ENCODE results near the gene FAM174C. TPM values are rescaled to one million over a fixed set of nuclear protein-coding genes. Genes with fewer than 3 reads are reported as not detected.
A peak's percentile ranks its signal among the peaks of the same experiment; 100 is the strongest.

FAM174C gene
- total RNA-seq, 4 donors from 2014 or later = 14.2 to 42.2 (median 21.8) TPM

GRCh38 chr19:1259876-1260748, 15.2 kb upstream of the FAM174C start:
- 0 to 14% methylated on average over 1 to 4 of the region's 33 CpGs for WGBS, 2 donors (ENCODE audit: low coverage in 1 of 2)
- H3K27me3 ChIP-seq = no peaks in the 10 kb centered on the region
- H3K9me3 ChIP-seq = no peaks in the 10 kb centered on the region
- peaks cover 1 to 33% of the 10 kb centered on the region in 2 donors for H3K36me3 ChIP-seq
- peak overlapping the region; percentile 48 to 100 (median 94) for H3K27ac ChIP-seq
- H3K4me3 ChIP-seq = peak overlapping the region in 1 of 2 donors; percentile 70
- ATAC-seq = no peak
- TF ChIP-seq POLR2A (IDR thresholded peaks at IDR 0.05) = peak in 1 of 2 donors; percentile 30
- no peak for TF ChIP-seq EP300 (IDR thresholded peaks at IDR 0.05)
- peak; percentile 59 for TF ChIP-seq POLR2AphosphoS5 (IDR thresholded peaks at IDR 0.05)
- H3K4me1 ChIP-seq = peaks cover 4 to 89% (median 56%) of the 10 kb centered on the region in 3 donors

GRCh38 chr19:1260749-1261537, 14.4 kb upstream of the FAM174C start:
- WGBS, 2 donors (ENCODE audit: low coverage in 1 of 2) = 1 to 2% methylated on average over 9 to 13 of the region's 83 CpGs
- Histone ChIP-seq H3K36me3 (peaks cover 0 to 24% of the 10 kb centered on the region in 2 donors), H3K9me3 (no peaks in the 10 kb centered on the region), H3K4me3 (peak overlapping the region; percentile 28 to 70), H3K27ac (peak overlapping the region; percentile 74 to 100 (median 94)), H3K4me1 (peaks cover 4 to 89% (median 56%) of the 10 kb centered on the region in 3 donors), H3K27me3 (no peaks in the 10 kb centered on the region)
- peak; percentile 27 to 37 for TF ChIP-seq POLR2A (IDR thresholded peaks at IDR 0.05)
- no peak for TF ChIP-seq POLR2AphosphoS5 (IDR thresholded peaks at IDR 0.05)
- peak; percentile 87 for ATAC-seq

GRCh38 chr19:1261538-1261797, 13.9 kb upstream of the FAM174C start:
- 8 to 17% methylated on average over 4 to 14 of the region's 14 CpGs for WGBS, 2 donors (ENCODE audit: low coverage in 1 of 2)
- Histone ChIP-seq H3K4me1 (peaks cover 4 to 89% (median 59%) of the 10 kb centered on the region in 3 donors), H3K36me3 (peaks cover 0 to 19% of the 10 kb centered on the region in 2 donors), H3K27ac (peak overlapping the region; percentile 74 to 100 (median 94)), H3K4me3 (peak overlapping the region in 1 of 2 donors; percentile 70), H3K9me3 (no peaks in the 10 kb centered on the region), H3K27me3 (no peaks in the 10 kb centered on the region)
- TF ChIP-seq POLR2AphosphoS5 (IDR thresholded peaks at IDR 0.05) = no peak
- peak in 2 of 4 experiments; percentile 33 to 39 for TF ChIP-seq CTCF (IDR thresholded peaks at IDR 0.05)
- ATAC-seq = no peak

GRCh38 chr19:1261798-1262622, 13.3 kb upstream of the FAM174C start:
- Histone ChIP-seq H3K36me3 (peaks cover 0 to 14% of the 10 kb centered on the region in 2 donors), H3K27me3 (no peaks in the 10 kb centered on the region), H3K9me3 (no peaks in the 10 kb centered on the region), H3K4me3 (peak overlapping the region in 1 of 2 donors; percentile 70), H3K27ac (peak overlapping the region; percentile 74 to 100 (median 94)), H3K4me1 (peaks cover 4 to 89% (median 62%) of the 10 kb centered on the region in 3 donors)
- no peak for TF ChIP-seq EP300 (IDR thresholded peaks at IDR 0.05)
- peak; percentile 75 for TF ChIP-seq POLR2AphosphoS5 (IDR thresholded peaks at IDR 0.05)
- 19% methylated on average over 3 of the region's 28 CpGs; no CpG with 5 or more reads in 1 of the 2 donors for WGBS, 2 donors (ENCODE audit: low coverage in 1 of 2)
- ATAC-seq = peak; percentile 13

GRCh38 chr19:1262623-1263123, 12.7 kb upstream of the FAM174C start:
- Histone ChIP-seq H3K27ac (peak overlapping the region; percentile 74 to 100 (median 94)), H3K27me3 (no peaks in the 10 kb centered on the region), H3K4me3 (no peak overlapping the region), H3K9me3 (no peaks in the 10 kb centered on the region), H3K4me1 (peaks cover 4 to 89% (median 69%) of the 10 kb centered on the region in 3 donors), H3K36me3 (peaks cover 0 to 7% of the 10 kb centered on the region in 2 donors)
- WGBS, 2 donors (ENCODE audit: low coverage in 1 of 2) = 42 to 60% methylated on average over 1 to 6 of the region's 21 CpGs
- TF ChIP-seq POLR2AphosphoS5 (IDR thresholded peaks at IDR 0.05) (no peak), POLR2A (IDR thresholded peaks at IDR 0.05) (no peak)
- no peak for ATAC-seq

GRCh38 chr19:1263188-1263587, 12.1 kb upstream of the FAM174C start:
- Histone ChIP-seq H3K36me3 (peaks cover 0 to 2% of the 10 kb centered on the region in 2 donors), H3K27me3 (no peaks in the 10 kb centered on the region), H3K27ac (peak overlapping the region in 3 of 4 donors; percentile 89 to 100 (median 99)), H3K4me3 (no peak overlapping the region), H3K4me1 (peaks cover 4 to 89% (median 70%) of the 10 kb centered on the region in 3 donors), H3K9me3 (no peaks in the 10 kb centered on the region)
- TF ChIP-seq CTCF (IDR thresholded peaks at IDR 0.05) = no peak
- no peak for TF ChIP-seq POLR2AphosphoS5 (IDR thresholded peaks at IDR 0.05)
- no peak for TF ChIP-seq EP300 (IDR thresholded peaks at IDR 0.05)
- no peak for TF ChIP-seq POLR2A (IDR thresholded peaks at IDR 0.05)
- ATAC-seq = no peak
- 83% methylated on average over 1 of the region's 5 CpGs; no CpG with 5 or more reads in 1 of the 2 donors for WGBS, 2 donors (ENCODE audit: low coverage in 1 of 2)
